ENCODE data around the gene SIL1.

Gene SIL1

DNA sequence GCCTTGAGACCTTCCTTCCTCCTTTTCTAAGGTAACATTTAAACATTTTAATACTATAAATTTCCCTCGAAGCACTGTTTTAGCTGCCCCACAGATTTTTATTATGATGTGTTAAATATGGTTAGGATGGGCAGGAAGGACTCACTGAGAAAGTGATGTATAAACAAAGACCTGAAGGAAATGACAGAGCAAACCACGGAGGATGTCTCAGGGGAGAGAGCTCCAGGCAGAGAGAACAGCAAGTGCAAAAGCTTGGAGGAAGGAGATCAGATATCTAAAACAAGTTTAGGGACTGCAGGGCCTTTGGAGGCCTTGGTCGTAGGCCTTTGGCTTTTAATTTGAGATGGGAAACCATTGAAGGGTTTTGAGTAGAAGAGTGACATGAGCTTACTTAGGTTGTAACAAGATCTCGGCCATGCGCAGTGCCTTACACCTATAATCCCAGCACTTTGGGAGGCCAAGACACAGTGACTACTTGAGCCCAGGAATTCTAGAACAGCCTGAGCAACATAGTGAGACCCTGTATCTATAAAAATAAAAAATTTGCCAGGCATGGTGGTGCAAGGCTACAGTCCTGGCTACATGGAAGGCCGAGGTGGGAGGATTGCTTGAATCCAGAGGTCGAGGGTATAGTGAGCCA lies 287.5 kb downstream of the SIL1 start:
- TF ChIP-seq, protein P1, sequence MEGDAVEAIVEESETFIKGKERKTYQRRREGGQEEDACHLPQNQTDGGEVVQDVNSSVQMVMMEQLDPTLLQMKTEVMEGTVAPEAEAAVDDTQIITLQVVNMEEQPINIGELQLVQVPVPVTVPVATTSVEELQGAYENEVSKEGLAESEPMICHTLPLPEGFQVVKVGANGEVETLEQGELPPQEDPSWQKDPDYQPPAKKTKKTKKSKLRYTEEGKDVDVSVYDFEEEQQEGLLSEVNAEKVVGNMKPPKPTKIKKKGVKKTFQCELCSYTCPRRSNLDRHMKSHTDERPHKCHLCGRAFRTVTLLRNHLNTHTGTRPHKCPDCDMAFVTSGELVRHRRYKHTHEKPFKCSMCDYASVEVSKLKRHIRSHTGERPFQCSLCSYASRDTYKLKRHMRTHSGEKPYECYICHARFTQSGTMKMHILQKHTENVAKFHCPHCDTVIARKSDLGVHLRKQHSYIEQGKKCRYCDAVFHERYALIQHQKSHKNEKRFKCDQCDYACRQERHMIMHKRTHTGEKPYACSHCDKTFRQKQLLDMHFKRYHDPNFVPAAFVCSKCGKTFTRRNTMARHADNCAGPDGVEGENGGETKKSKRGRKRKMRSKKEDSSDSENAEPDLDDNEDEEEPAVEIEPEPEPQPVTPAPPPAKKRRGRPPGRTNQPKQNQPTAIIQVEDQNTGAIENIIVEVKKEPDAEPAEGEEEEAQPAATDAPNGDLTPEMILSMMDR (IDR thresholded peaks at IDR 0.05) = no peak

DNA sequence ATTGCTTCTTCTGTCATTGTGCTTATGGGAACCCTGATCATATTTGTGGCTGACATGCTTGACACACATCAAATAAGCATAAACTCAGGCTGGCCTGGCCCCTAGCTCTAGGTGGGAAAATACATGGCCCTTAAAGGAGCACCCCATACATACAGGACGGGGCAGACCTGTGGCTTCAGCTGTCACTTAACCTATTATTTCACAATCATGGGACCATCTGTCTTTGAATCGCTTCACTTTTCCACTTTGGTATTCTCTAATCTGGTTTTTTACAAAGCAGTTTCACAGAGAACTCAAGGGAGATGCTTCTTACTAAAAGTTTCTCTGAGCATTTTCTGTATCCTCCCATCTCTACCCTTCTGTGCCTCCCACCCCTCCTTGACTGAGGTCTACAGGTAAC lies 288.4 kb downstream of the SIL1 start:
- TF ChIP-seq, protein P1 (IDR thresholded peaks at IDR 0.05) = no peak

DNA sequence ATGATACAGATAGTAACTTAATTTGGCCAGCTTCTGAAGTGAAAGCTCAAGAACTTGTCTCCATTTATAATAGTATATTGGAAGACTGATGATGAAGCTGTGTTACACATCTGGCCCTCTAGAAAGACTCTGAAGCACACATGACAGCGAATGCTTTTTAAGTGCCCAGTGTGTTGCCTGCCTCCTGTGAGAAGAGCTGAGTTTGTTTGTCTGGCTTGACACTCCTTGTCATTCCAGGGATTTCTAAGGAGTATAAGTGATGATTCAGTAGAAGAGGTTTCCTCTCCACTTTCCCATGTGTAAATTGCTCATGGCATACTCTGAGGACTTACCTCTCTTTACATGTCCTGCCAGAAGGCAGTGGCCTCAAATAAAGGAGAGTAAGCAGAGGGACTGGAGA lies 292.6 kb downstream of the SIL1 start:
- TF ChIP-seq, protein P1 (IDR thresholded peaks at IDR 0.05) = no peak

DNA sequence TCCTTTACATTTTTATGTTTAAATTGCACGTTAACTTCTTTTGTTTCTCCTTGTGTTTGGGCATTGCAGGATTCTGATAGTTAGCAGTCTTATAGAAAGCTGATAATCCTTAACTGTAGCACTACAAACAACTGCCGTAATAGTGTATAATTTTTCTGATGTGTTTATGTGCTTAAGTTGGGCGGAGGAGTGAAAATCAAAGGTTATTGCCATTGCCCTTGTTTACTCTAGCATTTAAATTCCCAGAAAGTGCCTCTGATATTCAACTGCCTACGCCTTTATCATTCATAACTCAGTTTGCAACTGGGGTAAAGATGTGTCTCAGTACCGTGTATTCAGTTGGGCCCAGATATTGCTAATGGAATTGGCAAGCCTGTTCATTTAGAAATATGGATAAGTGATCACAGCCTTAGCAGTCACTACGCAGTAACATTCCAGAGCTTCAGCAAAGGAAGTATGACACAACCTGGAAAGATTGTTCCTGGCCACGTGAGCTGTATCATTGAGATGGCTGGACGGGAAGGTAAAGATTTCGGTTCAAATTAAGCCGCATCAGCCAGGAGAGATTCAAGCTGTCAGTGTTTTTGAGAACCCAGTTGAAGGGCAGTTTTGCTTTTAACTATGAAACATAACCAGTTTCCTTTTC lies 294.9 kb downstream of the SIL1 start:
- TF ChIP-seq, protein P1 (IDR thresholded peaks at IDR 0.05) = no peak

DNA sequence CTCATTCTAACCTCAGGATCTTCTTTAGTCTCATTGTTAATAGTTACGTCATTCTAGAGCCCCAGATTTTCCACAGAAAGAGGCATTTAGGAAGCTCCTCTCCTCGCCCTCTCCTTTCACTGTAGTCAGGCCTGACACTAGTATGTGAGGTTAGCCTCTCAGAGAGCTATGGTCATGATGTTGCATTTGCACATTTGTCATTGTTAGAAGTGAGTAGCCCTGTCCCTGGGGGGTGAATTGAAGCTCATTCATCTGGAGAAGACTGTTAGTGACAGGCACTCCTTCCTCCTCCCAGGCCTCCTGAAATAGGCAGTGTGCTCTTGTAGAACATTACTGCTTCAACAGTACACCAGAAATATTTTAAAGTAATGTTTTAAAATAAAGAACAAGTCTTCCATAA lies 296.5 kb downstream of the SIL1 start:
- TF ChIP-seq, protein P1 (IDR thresholded peaks at IDR 0.05) = no peak

GRCh38 chr5:138900281-138900965 lies 297.7 kb downstream of the SIL1 start:
- TF ChIP-seq, protein P1 (IDR thresholded peaks at IDR 0.05) = no peak

GRCh38 chr5:138898742-138899141 lies 299.4 kb downstream of the SIL1 start:
- TF ChIP-seq, protein P1 (IDR thresholded peaks at IDR 0.05) = no peak

Data from LNCAP (cell line).